NCI-H524 (cell line): ENCODE data around the gene IL31RA.

Experiments used
- DNase-seq, 2 experiments: peaks; one replicate each; lab custom pipeline; 2025; lab: John Stamatoyannopoulos, UW

The IL31RA gene

DNA sequence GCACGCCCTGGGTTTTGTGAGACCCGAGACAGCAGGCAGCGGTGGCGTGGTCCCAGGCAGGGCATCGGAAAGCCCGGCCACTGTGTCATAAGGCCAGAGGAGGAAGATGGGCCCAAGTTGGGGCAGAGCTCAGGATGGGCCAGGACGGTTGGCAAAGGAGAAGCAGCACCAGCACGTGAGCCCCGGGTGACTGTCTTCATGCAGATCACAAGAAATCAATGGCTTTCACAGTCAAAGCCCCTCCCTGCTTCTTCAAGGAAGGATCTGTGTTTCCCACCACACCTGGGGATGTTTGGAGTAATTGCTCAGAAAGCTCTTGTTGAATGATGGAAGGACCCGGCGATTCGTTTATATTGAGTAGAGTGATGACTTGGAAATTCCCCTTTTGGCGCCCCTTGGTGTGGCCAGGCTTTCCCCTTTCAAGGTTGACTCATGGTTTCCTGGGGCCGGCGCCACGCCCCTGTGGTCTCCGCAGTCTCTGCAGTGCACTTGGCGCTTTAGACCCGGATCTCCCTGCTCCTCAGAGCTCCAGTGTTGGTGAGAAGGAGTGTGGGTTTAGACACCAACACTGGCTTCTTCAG is 52.1 kb downstream of the IL31RA start:
- no peak for DNase-seq

DNA sequence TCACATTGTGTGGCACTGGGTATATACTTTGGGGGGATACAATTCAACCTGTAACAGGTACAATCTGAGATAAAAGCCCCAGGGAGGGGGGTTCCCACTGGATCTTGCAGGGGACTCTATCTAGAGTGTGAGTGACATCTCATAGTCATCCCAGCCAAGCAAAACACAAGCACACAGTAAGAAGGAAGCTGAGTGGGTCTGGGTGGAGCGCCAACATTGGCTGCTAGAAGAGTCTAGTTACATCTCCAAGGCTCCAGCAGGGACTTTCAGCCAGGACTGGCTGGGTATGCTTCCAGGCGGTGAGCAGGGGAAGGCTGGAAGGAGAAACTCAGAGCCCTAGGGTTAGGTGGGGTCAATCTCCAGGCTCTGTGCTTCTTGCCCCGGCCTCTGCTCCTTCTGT is 53.0 kb downstream of the IL31RA start:
- no peak for DNase-seq

DNA sequence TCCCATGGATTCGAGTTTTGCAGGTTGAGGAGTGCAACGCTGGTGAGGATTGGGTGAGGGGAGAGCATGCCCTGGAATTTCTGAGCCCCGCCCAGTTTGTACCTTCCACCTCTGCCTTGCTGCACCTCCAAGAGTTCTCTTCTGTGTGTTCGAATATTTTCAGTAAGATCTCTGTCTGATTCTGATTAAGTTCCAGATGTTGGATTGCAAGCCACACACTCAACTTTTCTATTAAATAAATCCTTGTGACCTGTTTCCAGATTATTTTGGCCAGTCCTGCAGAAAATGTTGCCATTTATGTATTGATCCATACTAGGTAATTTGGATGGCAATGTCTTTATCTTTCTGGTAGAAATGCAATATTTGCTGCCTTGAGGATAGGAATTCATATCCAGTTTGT is 54.1 kb downstream of the IL31RA start:
- no peak for DNase-seq

DNA sequence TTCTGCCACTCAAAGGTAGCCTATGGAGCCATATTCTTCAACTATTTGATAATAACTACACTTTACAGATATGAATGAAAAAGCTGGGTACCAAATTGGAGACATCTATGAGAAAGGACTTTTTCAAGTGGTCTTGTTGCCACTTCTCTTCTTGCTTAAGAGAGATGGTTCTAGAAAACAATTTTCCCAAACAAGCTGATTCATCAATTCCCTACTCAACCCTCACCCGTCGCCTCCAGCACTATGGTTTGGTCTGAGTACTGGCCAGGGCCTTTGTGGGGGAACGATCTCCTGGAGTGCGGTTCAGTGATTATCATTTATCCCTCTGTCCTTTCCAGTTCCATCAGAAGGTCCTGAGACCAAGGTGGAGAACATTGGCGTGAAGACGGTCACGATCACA is 56.8 kb downstream of the IL31RA start:
- no peak for DNase-seq

DNA sequence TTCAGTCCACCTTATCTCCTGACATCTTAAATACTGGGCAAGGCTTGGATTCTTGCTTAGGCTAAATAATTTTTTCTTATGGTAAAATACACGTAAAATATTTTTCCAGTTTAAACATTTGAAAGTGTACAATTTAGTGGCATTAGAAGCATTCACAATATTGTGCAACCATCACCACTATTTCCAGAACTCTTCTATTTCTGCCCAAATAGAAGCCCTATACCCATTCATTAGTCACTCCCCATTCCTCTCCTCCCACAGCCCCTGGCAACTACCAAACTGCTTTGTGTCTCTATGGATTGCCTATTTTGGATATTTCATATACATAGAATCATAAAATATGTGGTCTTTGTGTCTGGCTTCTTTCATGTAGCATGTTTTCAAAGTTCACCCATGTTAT is 57.6 kb downstream of the IL31RA start:
- DNase-seq, result no peak

DNA sequence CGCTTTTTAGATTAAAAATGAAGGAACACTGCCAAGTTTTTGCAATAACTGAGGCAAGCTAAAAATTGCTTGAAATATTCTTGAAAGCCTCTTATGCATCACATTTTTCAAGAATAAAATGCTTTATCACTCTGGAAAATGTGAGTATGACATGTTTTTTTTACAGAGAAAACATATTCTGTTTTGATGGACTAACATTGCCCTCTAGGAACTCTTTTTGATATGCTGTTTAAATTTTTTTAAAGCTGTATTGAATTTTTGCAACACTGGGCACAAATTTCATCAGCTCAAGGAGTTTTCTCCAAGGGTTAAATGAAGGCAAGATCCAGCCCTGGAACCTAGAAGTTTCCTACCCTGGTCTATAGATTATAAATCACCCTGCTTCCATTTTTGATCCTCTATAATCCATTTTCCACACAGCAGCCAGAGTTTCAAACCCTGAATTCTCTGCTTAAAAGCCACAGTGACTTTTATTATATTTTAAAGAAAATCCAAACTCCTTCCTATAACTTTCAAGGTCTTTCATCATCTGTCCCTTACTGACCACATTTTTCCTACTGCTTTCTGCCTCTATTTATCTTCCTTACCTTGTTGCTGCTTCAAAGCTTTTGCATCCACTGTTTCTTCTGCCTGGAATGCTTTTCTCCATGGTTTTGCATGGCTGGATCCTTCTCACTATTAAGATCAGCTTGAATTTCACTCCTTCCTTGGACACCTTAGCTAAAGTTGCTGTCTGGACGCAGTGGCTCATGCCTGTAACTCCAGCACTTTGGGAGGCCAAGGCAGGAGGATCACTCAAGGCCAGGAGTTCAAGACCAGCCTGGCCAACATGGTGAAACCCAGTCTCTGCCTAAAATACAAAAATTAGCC is 60.9 kb downstream of the IL31RA start:
- DNase-seq, result no peak

DNA sequence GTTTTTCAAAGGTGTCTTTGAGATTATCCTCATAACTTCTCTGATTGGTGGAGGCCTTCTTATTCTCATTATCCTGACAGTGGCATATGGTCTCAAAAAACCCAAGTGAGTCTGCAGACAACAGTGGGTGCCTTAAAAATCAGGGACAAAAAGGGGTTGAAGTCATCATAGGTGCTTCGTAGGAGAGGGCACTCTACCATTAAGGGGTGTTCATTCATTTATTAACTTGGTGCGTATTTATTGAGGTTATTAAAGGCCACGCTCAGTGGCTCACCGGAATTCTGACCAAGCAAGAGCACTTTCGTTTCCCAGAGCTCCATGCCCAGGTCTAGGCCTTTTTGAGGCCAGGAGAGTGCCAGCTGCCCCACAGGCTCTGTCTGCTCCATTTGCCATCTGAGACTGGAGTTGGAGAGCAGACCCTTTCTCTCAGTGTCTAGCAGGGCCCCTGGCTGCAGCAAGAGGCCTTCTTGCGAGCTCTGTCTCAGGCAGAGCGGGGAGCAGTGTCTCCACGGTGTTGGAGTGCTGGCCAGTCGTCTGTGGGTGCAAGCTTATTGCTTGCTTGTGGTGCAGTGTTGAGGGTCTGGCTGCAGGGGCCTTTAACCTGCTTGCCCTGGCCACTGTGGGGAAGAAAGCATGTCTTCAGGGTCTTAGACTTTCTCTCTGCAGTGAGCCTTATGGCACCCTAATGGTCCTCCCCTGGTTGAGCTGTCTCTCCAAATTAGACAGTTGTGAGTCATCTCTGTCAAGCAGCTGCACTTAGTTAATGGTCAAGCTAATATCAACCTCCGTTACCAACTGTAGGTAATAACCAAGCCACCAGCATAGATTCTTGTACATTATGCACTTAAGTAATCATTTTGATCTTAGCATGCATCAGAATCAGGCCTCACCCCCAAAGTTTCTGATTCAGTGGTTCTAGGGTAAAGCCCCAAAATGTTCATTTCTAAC is 62.6 kb downstream of the IL31RA start:
- DNase-seq, result no peak

DNA sequence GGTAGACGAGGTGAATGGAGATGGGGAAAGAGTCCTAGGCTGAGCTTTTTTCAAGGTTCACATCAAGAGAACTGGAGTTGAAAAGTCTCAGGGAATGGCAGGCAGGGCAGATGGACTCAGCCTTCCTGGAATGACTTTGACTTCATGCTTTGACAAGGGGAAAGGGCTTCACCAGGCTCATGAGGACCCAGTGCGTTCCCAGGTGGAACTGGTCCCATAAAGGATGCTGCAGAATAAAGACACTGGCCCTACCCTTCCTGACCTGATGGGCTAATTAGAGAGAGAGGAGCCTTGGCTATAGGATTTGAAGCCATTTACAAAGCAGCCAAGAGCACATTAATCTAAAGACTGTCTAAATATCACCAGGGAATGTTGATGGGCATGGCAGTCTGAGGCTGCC is 63.8 kb downstream of the IL31RA start:
- DNase-seq, result no peak

DNA sequence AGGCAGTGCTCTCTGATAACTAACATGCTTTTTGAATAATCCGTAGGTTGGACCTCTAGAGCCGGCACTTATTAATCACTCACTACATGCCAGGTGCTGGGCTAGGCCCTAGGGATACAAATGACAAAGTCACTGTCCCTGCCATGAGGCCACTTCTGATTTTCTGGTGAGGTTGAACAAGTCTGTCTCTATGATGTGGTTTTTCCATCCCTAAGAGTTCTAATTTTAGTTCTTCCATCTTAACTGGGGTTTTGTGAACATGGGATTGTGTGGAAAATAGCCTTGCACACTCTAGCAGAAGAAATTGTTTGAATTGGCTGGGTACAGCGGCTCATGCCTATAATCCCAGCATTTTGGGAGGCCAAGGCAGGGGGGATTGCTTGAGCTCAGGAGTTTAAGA is 64.6 kb downstream of the IL31RA start:
- no peak for DNase-seq

DNA sequence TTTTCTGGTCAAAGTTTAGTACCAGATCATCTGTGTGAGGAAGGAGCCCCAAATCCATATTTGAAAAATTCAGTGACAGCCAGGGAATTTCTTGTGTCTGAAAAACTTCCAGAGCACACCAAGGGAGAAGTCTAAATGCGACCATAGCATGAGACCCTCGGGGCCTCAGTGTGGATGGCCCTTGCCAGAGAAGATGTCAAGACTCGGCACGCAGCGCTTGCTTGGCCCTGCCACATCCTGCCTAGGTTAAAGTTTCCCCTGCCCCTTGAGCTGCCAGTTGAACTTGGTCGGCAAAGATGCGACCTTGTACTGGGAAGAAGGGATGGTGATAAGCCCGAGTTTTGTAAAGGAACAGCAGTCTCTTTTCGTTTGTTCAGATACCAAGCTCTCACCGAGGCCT is 65.8 kb downstream of the IL31RA start:
- DNase-seq, result no peak

DNA sequence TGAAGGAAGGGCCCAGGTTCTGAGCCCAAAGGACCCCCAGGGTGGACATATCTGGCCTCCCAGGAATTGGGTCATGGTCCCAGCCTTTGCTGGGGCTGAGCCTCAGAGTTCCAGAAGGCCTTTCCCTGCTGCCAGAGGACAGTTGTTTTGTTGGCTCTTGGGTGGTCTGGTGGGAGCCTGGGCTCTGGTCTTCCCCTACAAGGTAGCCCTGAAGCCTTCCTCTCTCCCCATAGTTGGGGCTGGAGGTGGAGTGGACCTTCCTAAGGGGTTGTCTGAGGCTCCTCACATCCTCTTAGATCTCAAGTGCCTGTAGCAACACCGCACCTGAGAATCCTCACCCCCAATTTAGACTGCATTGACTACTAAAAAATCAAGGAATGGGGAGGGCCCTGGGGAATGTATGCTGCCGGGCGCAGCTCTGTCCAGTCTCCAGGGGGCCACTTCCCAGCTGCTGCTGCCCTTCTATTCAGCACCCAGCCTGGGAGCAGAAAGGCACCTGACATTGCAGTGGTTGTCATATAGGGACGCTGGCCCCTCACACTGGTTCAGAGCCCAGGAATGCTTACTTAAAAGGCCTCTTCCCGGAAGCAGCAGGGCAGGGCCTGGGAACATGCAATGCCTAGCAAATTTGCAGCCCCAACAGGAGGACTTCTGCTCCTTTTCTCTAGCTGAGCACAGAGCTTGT is 66.4 kb downstream of the IL31RA start:
- no peak for DNase-seq

DNA sequence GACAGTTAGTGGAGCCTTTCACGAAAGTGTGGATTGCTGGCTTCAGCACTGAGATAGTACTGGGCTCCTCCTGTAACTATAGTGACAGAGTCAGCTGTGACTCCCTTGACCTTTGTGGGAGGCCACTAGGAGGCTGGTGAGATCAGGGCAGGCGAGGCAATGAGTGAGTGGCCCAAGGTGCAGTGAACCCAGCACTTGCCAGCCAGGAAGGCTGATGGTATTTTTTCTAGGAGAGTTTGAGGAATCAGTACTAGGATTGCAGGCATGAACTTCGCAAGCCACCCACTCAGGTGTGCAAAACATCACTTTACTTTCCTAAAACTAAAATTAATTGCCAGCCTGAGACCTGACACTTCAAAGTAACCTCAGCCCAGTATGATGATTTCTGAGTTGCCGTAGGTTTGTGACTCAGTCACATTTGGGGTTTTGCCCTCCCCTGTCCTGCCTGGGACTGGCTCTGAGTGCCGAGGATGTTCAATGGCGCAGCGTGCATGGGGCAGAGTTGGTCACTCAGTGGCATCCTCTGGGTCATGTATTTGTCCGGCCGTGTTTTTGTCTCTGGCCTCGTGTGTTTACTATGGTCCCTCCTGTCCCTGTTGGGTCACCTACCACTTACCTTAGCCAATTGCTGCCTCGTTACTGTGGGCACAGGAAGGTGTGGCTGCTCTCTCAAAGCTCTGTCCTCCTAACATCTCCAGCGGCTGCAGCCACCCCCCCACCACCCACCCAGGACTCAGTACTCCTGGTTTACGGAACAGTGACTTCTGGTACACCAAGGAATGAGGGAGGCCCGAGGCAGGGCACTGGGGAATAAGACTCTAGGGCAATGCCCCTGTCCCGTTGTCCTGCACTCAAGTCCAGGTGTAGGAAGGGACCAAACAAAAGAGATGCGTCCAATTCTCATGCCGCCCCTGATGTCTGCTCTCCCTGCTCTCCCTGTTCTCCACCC is 67.2 kb downstream of the IL31RA start:
- no peak for DNase-seq

DNA sequence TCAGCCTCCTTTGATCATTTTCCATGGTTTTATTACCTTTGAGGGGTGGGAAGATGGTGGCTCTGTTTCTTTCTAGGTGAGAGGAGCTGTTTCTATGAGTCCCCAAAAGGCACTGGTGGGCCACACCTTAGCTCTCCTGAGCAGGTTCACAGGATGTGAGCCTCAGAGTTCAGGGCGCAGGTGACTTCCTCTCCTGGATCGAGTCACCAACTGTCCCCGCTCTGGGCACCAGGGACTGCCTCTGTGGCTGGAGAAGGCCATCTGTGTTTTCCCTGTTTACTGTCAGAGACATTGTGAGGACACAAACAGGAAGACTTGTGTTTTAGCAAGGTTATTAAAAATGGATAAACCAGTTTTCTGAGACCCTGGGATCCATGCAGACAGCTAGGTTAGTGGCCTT is 68.5 kb downstream of the IL31RA start:
- DNase-seq, result no peak

DNA sequence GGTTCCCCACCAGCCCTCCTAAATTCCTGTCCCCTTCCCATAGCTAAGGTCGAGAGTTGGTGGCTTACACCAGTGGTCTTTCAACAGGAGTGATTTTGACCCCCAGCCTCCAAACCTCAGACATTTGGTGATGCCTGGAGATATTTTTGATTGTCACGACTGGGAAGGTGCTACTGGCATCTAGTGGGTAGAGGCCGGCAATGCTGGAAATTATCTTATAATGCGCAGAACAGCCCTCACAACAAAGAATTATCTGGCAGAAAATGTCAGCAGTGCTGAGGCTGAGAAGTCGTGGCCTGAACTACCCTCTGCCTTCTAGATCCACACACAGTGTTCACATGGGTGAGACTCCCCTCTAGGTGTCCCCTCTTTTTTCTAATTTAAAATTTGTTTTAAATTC is 69.6 kb downstream of the IL31RA start:
- peak; percentile 21 to 37 for DNase-seq

DNA sequence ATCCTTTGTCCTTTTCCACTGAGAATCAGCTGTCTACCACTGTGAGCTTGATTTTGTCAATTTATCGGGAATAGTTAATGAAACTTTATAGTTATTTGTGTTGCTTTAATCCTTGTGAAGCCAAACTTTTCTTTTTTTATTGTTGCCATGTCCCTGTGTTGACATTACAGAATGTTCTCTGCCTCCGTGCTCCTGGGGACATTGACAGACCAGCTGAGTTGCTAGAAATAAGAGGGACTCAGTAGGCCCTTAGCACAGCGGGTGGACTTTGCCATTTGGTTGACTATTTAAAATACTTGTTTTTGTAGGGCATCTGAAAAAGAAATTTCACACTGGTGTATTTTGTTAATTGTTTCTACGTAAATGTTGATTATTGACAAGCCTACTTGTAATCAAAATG is 70.5 kb downstream of the IL31RA start:
- DNase-seq, result no peak

DNA sequence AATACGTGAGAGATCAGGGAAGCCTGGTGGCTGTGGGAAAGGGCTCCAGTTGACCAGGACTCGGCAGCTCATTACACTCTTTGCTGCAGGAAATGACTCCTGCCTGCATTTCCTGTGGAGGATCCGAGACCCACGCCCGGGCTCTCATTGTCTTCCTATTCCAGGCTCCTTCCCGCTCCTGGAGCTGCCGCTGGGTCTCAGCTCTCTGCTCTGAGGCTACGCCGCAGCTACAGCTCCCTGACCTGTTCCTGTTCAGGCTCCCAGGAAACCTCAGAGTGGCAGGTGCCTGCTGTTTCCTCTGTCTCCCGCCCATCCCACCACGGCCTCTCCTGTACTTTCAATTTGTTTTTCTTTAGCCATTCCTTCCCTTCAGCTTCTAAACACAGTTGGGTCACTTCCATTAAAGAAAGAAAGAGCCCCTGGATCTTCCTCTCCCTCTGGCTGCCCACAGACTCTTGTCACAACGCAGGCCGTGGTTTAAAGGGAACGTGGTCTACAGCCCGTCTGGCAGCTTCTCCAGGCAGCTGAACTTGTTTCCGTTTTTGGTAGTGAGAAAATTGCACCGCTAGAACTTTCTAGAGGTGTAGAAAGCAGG is 72.1 kb downstream of the IL31RA start:
- no peak for DNase-seq

DNA sequence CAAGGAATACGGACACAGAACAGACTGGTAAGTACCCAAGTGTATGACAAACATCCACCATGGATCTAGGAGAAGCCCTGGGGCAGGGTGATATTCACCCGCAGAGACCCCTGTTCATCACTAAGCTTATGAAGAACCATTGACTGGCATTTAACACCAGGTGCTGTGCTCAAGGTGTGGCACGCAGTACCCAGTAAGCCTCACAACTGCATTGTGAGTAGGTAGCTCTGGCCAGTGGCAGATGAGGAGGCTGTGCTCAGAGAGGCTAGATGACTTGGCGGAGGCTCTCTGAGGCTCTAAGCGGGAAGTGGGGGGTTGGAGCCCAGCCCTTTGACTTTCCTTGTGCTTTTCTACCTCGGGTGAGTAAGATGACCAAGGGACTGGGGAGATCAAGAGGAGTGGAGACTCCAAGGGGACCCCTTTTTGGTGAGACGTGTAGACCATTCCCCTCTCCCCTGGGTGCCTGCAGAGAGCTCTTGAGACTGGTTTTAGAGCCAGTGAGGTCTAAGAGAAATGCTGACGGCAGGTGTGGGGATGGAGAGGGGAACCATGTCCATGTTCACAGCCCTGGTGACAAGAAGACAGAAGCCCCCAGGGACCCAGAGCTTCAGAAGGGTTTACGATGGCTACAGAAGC is 72.8 kb downstream of the IL31RA start:
- no peak for DNase-seq

DNA sequence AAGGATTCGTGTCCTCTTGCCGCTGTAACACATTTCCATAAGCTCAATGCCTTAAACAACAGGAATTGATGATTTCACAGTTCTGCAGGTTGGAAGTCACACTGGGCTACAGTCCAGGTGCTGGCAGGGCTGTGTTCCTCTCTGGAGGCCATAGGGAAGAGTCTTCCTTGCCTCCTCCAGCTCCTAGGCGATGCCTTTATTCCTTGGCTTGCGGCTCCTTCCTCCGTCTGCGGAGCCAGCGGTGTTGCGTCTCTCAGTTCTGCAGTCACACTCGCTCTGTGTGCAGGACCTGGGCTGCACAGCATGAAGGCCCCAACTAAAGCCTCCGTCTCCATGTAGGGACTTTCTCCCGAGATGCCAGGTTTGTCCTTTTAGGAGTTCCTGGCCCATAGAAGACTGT is 73.6 kb downstream of the IL31RA start:
- no peak for DNase-seq

DNA sequence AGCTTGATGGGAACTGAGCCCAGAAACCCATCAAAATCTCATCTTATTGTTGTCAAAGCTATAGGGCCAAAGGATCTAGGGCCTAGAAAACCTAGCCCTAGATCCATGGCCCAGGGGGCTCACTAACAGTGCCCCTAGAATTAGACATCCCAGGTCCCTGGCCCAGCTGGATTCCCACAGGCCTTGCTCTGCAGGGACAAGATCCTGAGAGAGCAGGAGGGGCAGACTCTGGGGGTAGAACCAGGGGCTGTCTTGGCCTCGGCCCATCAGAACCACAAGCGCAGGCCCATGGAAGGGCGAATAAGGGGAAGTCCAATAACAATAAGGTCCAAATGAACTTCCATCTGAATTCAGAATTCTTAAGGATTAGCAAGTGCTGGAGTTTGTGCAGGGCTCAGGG is 74.0 kb downstream of the IL31RA start:
- DNase-seq, result no peak

DNA sequence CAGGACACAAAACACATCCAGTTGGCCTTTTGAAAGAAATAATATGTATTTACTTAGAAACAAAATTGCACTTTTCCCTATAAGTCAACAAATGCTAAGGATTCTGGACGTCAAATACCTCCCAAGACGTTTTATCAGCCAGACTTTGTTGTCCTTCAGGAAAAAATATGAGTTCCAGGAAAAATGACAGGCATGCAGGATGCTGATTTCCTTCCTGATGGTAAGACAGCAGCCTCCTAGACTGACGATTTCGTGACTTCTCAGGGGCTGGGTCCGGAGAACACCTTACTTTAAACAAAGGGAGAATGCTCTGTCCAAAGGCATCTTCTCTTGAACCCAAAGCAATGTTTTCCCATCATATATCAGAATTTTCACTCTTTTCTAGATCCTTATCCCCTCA is 74.6 kb downstream of the IL31RA start:
- DNase-seq, result no peak
